Placental epithelial cell (primary cell): ENCODE measurements around the gene TRUB1. TPM values are rescaled to one million over a fixed set of nuclear protein-coding genes. Genes with fewer than 3 reads are reported as not detected.

Experiments used
- small RNA-seq: library from RNA; depleted of rRNA; stranded (forward); fragments of <200 nt; gene quantifications from one replicate; pipeline ENCODE3, GENCODE V24; 2012
- total RNA-seq: library from RNA; depleted of rRNA; stranded (reverse); fragments of >200 nt; gene quantifications from 2 replicates; pipeline ENCODE4 v1.2.3, GENCODE V29; 2012

The TRUB1 gene
- total RNA-seq = 17.7 and 20.5 TPM in 2 replicates

DNA sequence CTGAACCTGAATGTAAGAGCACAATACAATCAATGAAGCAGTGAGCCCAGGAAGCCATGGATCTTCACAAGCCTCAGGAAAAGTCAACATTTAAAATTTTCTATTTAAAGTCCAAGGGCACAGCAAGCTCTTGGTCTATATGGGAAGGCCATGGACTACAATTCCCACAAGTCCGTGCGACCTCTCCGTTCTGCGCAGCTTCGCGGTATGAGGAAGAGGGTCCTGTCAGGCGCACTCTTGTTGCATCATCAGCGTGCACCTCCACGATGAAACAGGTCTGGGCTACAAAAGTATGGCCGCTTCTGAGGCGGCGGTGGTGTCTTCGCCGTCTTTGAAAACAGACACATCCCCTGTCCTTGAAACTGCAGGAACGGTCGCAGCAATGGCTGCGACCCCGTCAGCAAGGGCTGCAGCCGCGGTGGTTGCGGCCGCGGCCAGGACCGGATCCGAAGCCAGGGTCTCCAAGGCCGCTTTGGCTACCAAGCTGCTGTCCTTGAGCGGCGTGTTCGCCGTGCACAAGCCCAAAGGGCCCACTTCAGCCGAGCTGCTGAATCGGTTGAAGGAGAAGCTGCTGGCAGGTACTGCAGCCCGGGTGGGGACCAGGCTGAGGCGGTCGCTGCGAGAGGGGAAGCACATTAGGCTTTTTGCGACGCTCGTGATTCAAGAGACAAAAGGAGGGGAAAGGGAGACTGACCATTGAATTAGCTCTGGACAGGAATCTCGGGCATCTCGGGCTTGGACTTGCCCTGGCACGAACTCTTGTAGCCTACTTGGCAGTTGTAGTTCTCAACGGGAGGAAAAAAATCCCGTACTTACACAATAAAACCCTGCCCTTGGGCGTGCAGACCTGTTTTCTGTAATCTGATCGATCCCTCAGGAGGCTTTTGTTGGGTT lies at the start of gene TRUB1:
TRUB1 (plus strand) TSS at position 234 of the 894 bp plus-strand sequence; CDS start at position 293, 59 bp downstream.

Small RNA genes lying within 50 kb of the gene (small RNA-seq; reads per million reads assigned to genes)
- gene RNU6-1121P = not detected

Other genes starting within 250 kb of the TRUB1 start
- gene FHIP2A, start 116.4 kb upstream of the TRUB1 start, total RNA-seq = 26.7 and 41.6 TPM in 2 replicates
- 0.22 and 0.39 TPM in 2 replicates for gene ATRNL1, start 155.2 kb downstream of the TRUB1 start, total RNA-seq